ENCODE results near the gene PARD3B.

- TF ChIP-seq POLR2A (IDR thresholded peaks at IDR 0.05) (no peak), CTCF (IDR thresholded peaks at IDR 0.05) (no peak), POLR2AphosphoS5 (IDR thresholded peaks at IDR 0.05) (no peak)
These were observed 141.1 kb downstream of the PARD3B start for GRCh38 chr2:204686406-204686805.

Data from prostate gland (tissue), 2 donors.